Mesothelial cell of epicardium (in vitro differentiated cells): ENCODE results near the gene PPP1R14C. TPM values are rescaled to one million over a fixed set of nuclear protein-coding genes. Genes with fewer than 3 reads are reported as not detected.
A peak's percentile ranks its signal among the peaks of the same experiment; 100 is the strongest.

ENCODE experiments used
- DNase-seq, 2 experiments: peaks; one replicate each; pipeline ENCODE4 v3.0.0; 2021; ENCODE audit warnings: low spot score in 2 of 2; ENCODE audit not compliant: unreplicated experiment in 2 of 2
- H3K27ac Mint-ChIP-seq: 2 replicates; pipeline ENCODE4 v1.8.0; 2021; ENCODE audit warnings: mixed read lengths
- H3K27me3 Mint-ChIP-seq: 2 replicates; pipeline ENCODE4 v1.8.0; 2021; ENCODE audit warnings: low read depth, mixed read lengths
- H3K36me3 Mint-ChIP-seq: 2 replicates; pipeline ENCODE4 v1.8.0; 2021; ENCODE audit warnings: mixed read lengths
- H3K4me1 Mint-ChIP-seq: 2 replicates; pipeline ENCODE4 v1.8.0; 2021; ENCODE audit warnings: mixed read lengths
- H3K4me3 Mint-ChIP-seq: 2 replicates; pipeline ENCODE4 v1.8.0; 2021; ENCODE audit warnings: mild to moderate bottlenecking, moderate library complexity, mixed read lengths
- H3K9me3 Mint-ChIP-seq: 2 replicates; pipeline ENCODE4 v1.8.0; 2021; ENCODE audit warnings: mixed read lengths
- total RNA-seq: library from RNA; stranded (reverse); gene quantifications from 3 replicates; pipeline ENCODE4 v1.2.1, GENCODE V29; 2021
- TF ChIP-seq, protein P1 (sequence below): fragments of 200-600 bp; sonication (generic); IDR thresholded peaks from one replicate; pipeline ENCODE4 v1.5.0; 2021; ENCODE audit warnings: antibody characterized with exemption; ENCODE audit not compliant: unreplicated experiment

PPP1R14C gene
- total RNA-seq, 1 donor from 2014 or later = 0.27 TPM

DNA sequence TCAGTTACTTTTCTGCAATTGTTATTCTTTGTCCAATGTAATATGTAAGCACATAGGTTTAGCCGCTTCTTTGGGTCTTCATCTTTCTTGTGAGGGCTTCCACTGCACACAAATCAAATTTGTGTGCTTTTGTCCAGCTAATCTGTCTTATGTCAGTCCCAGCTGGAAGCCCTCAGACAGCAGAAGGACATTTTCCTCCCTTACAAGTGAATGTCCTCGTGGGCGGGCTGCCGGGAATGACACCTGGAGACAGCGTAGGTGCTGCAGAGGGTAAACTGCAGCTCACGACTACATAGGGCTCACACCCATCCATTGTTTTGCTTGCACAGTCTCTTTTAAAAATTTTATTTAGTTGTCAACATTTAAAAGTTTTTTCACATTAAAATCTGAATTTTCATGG lies 24.6 kb upstream of the PPP1R14C start:
- no peak for DNase-seq
- TF ChIP-seq, protein P1, sequence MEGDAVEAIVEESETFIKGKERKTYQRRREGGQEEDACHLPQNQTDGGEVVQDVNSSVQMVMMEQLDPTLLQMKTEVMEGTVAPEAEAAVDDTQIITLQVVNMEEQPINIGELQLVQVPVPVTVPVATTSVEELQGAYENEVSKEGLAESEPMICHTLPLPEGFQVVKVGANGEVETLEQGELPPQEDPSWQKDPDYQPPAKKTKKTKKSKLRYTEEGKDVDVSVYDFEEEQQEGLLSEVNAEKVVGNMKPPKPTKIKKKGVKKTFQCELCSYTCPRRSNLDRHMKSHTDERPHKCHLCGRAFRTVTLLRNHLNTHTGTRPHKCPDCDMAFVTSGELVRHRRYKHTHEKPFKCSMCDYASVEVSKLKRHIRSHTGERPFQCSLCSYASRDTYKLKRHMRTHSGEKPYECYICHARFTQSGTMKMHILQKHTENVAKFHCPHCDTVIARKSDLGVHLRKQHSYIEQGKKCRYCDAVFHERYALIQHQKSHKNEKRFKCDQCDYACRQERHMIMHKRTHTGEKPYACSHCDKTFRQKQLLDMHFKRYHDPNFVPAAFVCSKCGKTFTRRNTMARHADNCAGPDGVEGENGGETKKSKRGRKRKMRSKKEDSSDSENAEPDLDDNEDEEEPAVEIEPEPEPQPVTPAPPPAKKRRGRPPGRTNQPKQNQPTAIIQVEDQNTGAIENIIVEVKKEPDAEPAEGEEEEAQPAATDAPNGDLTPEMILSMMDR = no peak
- Mint-ChIP-seq H3K36me3 (no peaks in the 10 kb centered on the region), H3K4me1 (peaks cover 4% of the 10 kb centered on the region), H3K4me3 (no peak overlapping the region), H3K9me3 (peaks cover 8% of the 10 kb centered on the region), H3K27ac (no peak overlapping the region), H3K27me3 (peaks cover 27% of the 10 kb centered on the region)

DNA sequence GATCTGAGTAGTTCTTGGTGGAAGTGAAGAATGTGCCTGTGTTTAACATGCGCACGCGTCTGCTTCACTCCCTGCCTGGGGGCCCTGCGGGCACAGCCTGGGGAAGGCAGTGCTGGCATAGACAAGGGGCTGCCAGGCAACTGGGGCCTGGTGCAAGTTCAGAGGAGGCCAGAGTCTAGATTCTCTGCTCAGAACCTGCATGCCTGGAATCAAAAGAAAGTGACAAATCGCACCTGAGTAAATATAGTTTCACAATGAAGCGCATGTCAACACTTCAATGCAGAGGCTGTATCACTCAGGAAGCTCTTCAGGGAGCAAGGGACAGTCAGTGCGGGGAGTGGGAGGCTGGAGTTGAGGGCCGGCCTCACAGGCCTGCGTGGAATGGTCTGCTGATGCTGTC lies 24.2 kb upstream of the PPP1R14C start:
- Mint-ChIP-seq H3K9me3 (peaks cover 8% of the 10 kb centered on the region), H3K4me3 (no peak overlapping the region), H3K27ac (no peak overlapping the region), H3K27me3 (peaks cover 29% of the 10 kb centered on the region), H3K4me1 (peaks cover 4% of the 10 kb centered on the region), H3K36me3 (no peaks in the 10 kb centered on the region)
- no peak for DNase-seq
- TF ChIP-seq, protein P1 = no peak

DNA sequence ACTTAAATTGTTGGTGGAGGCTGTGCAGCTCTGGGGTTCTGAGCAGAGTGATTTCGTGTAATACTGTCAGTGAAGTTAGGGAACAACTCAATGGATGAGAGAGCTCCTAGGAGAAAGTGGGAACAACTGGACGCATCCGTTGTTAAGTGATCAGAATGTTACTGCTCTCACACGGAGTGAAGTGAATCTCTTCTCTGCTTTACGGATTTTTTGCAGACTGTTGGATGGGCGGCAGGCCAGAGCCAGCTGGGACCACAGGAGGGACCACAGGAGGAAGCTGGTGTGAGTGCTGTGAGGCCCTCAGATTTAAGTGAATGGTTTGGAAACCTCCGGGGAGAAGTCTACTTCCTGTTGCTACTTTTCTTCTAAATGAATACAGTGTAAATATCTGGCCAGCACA lies 23.7 kb upstream of the PPP1R14C start:
- DNase-seq = no peak

DNA sequence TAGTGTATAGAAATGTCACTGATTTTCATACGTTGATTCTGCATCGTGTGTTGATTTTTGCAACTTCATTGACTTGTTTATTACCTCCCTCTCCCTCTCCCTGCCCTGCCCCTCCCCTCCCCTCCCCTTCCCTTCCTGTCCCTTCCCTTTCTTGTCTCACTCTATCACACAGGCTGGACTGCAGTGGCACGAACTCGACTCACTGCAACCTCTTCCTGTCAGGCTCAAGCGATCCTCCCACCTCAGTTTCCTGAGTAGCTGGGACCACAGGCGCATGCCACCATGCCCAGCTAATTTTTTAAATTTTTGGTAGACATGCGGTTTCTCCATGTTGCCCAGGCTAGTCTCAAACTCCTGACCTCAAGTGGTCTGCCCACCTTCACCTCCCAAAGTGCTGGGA lies 19.2 kb upstream of the PPP1R14C start:
- H3K4me1 Mint-ChIP-seq = peaks cover 8% of the 10 kb centered on the region
- no peak overlapping the region for H3K27ac Mint-ChIP-seq

More for the DNA sequence above, 23.7 kb upstream of the PPP1R14C start:
- Mint-ChIP-seq H3K27me3 (peaks cover 34% of the 10 kb centered on the region), H3K36me3 (no peaks in the 10 kb centered on the region), H3K4me3 (no peak overlapping the region), H3K4me1 (peaks cover 4% of the 10 kb centered on the region), H3K27ac (peak overlapping the region; percentile 31), H3K9me3 (peaks cover 8% of the 10 kb centered on the region)
- TF ChIP-seq, protein P1 = no peak

DNA sequence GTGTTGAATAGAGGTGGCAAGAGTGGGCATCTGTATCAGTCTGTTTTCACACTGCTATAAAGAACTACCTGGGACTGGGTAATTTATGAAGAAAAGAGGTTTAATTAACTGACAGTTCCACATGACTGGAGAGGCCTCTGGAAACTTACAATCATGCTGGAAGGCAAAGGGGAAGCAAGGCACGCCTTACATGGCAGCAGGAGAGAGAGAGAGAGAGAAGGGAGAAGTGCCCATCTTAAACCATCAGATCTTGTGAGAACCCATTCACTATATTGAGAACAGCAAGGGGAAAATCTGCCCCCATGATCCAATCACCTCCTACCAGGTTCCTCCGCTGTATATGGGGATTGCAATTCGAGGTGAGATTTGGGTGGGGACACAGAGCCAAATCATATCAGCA lies 18.6 kb upstream of the PPP1R14C start:
- TF ChIP-seq, protein P1 = no peak
- Mint-ChIP-seq H3K9me3 (no peaks in the 10 kb centered on the region), H3K36me3 (no peaks in the 10 kb centered on the region), H3K27ac (no peak overlapping the region), H3K27me3 (peaks cover 32% of the 10 kb centered on the region), H3K4me1 (peaks cover 6% of the 10 kb centered on the region), H3K4me3 (no peak overlapping the region)
- no peak for DNase-seq

More for the DNA sequence above, 19.2 kb upstream of the PPP1R14C start:
- Mint-ChIP-seq H3K36me3 (no peaks in the 10 kb centered on the region), H3K27me3 (peaks cover 33% of the 10 kb centered on the region), H3K9me3 (no peaks in the 10 kb centered on the region), H3K4me3 (no peak overlapping the region)
- no peak for DNase-seq
- TF ChIP-seq, protein P1 = no peak
